Activated CD8-positive, alpha-beta memory T cell treated with anti-CD3 and anti-CD28 coated beads, Interleukin-2, amount 50 U/mL, for 48 hours (primary cell): ENCODE measurements around the gene BANF1.

Experiments
- DNase-seq: peaks from one replicate; pipeline ENCODE4 v3.0.0-alpha.2; 2020

The BANF1 gene

GRCh38 chr11:66042227-66042995 lies 40.1 kb downstream of the BANF1 start:
- DNase-seq: no peak

GRCh38 chr11:66042996-66043906 lies 40.9 kb downstream of the BANF1 start:
- no peak for DNase-seq

- DNase-seq: no peak
These were observed 42.5 kb downstream of the BANF1 start for GRCh38 chr11:66044757-66045156.

GRCh38 chr11:66045177-66045639 lies 42.9 kb downstream of the BANF1 start:
- peak; percentile 95 for DNase-seq

- no peak for DNase-seq
These were observed 44.6 kb downstream of the BANF1 start for GRCh38 chr11:66046901-66047300.

GRCh38 chr11:66047541-66048365 lies 45.5 kb downstream of the BANF1 start:
- no peak for DNase-seq

GRCh38 chr11:66048547-66049323 lies 46.4 kb downstream of the BANF1 start, which contains the start of gene GAL3ST3:
Gene GAL3ST3, minus strand, starts transcription at chr11:66049161. Its CDS starts 3,746 bp downstream, at chr11:66045415.
- DNase-seq: no peak

GRCh38 chr11:66050581-66051231 lies 48.4 kb downstream of the BANF1 start:
- no peak for DNase-seq

GRCh38 chr11:66051371-66051765 lies 49.1 kb downstream of the BANF1 start:
- DNase-seq: no peak

- peak; percentile 96 for DNase-seq
These were observed 49.7 kb downstream of the BANF1 start, which contains the start of gene SF3B2 for GRCh38 chr11:66051766-66052663. Gene SF3B2, plus strand, starts transcription at chr11:66052364. Its CDS starts 21 bp downstream, at chr11:66052385.

GRCh38 chr11:66052664-66052982 lies 50.3 kb downstream of the BANF1 start:
- no peak for DNase-seq
